Heart left ventricle (tissue), 13 donors: ENCODE results near the gene S1PR2.

Source experiments
- CTCF ChIP-seq, 12 donors: fragments of 200-600 bp; sonication (generic) in 4 of 12; IDR thresholded peaks; one replicate each; pipeline versions ENCODE4 v1.5.0 to v1.8.0; 2018 to 2022; ENCODE audit warnings: antibody characterized with exemption in 12 of 12, mild to moderate bottlenecking in 5 of 12
- POLR2A ChIP-seq, 2 donors: fragments of 450-650 bp; IDR thresholded peaks; one replicate each; pipeline ENCODE4 v1.6.1; 2017; ENCODE audit warnings: antibody characterized with exemption in 2 of 2, mild to moderate bottlenecking in 2 of 2, moderate library complexity in 2 of 2
- donor health status: ischemic (EF 13 %, LVEDD 7.1; RV severe dilation, severe dysfunction).
- donor health status: DM: no; HTN: yes; CAD: no.
- donor health status: DM: no; HTN: no; CAD: no.
- donor health status: ischemic (EF 25% LVEDD 6.9; RV normal size, moderate dysfunction).
- donor health status: ischemic (EF 25% LVEDD 5.7; RV mildly dilated, moderate dysfunction).
- donor health status: ischemic (EF 35%, LVEDD 5.7; RV mildly dilated, moderate dysfunction).
- donor health status: nonischemic (EF 11% LVEDD 7.7; RV severe dilation, severe dysfunction).
- donor health status: DM: yes; HTN: yes; CAD: no.
- donor health status: PGD.
- donor health status: ischemic (EF 29% LVEDD 5.4; RV normal size, mild dysfunction).
- donor health status: nonischemic (EF 23%, LVEDD 6.1; RV moderate dilation, normal function).

GRCh38 chr19:10228920-10229319, 2.2 kb downstream of the S1PR2 start:
- TF ChIP-seq CTCF (IDR thresholded peaks at IDR 0.05), result peak; percentile 32 to 59 (median 50)
- TF ChIP-seq POLR2A (IDR thresholded peaks at IDR 0.05), result no peak
